GM12878 (cell line): ENCODE results near the gene UACA. TPM values are rescaled to one million over a fixed set of nuclear protein-coding genes. Genes with fewer than 3 reads are reported as not detected.

Experiments
- ATAC-seq: fragments of 200-7000 bp; cut with Tn5 transposase; 3 replicates; pipeline ENCODE4 v1.9.1; 2020; ENCODE audit warnings: mild to moderate bottlenecking, moderate library complexity
- BruUV-seq: library from RNA; stranded (reverse); fragments of 400-500 nt; replicated peaks from 2 replicates; lab custom pipeline; 2021; lab: Mats Ljungman, UMichigan
- CTCF ChIA-PET: fragments of 300-600 bp; sonication (Branson Sonifier 250); formaldehyde crosslinking; extraction: SDS; loops from one replicate; lab custom pipeline; 2021; ENCODE audit warnings: inconsistent platforms; lab: Yijun Ruan, JAX
- POLR2A ChIA-PET: fragments of 350-600 bp; formaldehyde crosslinking; extraction: SDS; loops from one replicate; lab custom pipeline; 2021; ENCODE audit warnings: inconsistent platforms; lab: Charles Lee
- RAD21 ChIA-PET: fragments of 300-600 bp; sonication (Branson Sonifier 250); formaldehyde crosslinking; loops from one replicate; lab custom pipeline; 2023; ENCODE audit warnings: antibody characterized with exemption; ENCODE audit not compliant: unreplicated experiment; lab: Charles Lee
- SMC1A ChIA-PET: fragments of 300-600 bp; sonication (Branson Sonifier 250); formaldehyde crosslinking; loops from one replicate; lab custom pipeline; 2023; ENCODE audit not compliant: unreplicated experiment, uncharacterized antibody; lab: Charles Lee
- DNase-seq: peaks from one replicate; pipeline ENCODE4 v3.0.0-alpha.2; 2011; ENCODE audit warnings: low read depth, low spot score
- FAIRE-seq: peaks from 3 replicates; lab custom pipeline; 2011; peaks lifted over from hg19 to GRCh38; lab: Jason Lieb, UNC
- H2AFZ ChIP-seq: 2 replicates; pipeline ENCODE4 v1.6.0; 2011; ENCODE audit warnings: low read depth, low read length, control low read depth; ENCODE audit not compliant: control insufficient read depth
- H3K27ac ChIP-seq: 2 replicates; pipeline ENCODE4 v1.5.1; 2011; ENCODE audit warnings: control low read depth; ENCODE audit not compliant: control insufficient read depth, insufficient read depth
- H3K27me3 ChIP-seq, 2 experiments: replicated peaks in 1 of 2; 2 replicates each; pipeline versions ENCODE4 v1.6.0 to v1.6.1; 2011; ENCODE audit warnings: low read length in 1 of 2; ENCODE audit not compliant: control insufficient read depth in 2 of 2, insufficient read depth in 2 of 2
- H3K36me3 ChIP-seq, 2 experiments: 2 replicates each; pipeline ENCODE4 v1.5.1; 2011; ENCODE audit warnings: low read length in 1 of 2; ENCODE audit not compliant: control insufficient read depth in 2 of 2, insufficient read depth in 2 of 2
- H3K4me1 ChIP-seq: 2 replicates; pipeline ENCODE4 v1.6.1; 2011; ENCODE audit warnings: mild to moderate bottlenecking, low read length, moderate library complexity, mixed read lengths; ENCODE audit not compliant: control insufficient read depth, insufficient read depth
- H3K4me2 ChIP-seq: 2 replicates; pipeline ENCODE4 v1.6.0; 2011; ENCODE audit warnings: control low read depth; ENCODE audit not compliant: control insufficient read depth, insufficient read depth
- H3K4me3 ChIP-seq: fragments of 200-600 bp; sonication (generic); 2 replicates; pipeline ENCODE4 v1.5.1; 2016
- H3K79me2 ChIP-seq: 2 replicates; pipeline ENCODE4 v1.6.0; 2011; ENCODE audit warnings: low read length; ENCODE audit not compliant: control insufficient read depth, insufficient read depth
- H3K9ac ChIP-seq: 2 replicates; pipeline ENCODE4 v1.8.0; 2011; ENCODE audit warnings: low read length, control low read depth, mixed read lengths; ENCODE audit not compliant: control insufficient read depth, insufficient read depth
- H3K9me3 ChIP-seq: replicated peaks from 3 replicates; pipeline ENCODE4 v1.5.1; 2011; ENCODE audit warnings: mild to moderate bottlenecking, low read length; ENCODE audit not compliant: control insufficient read depth, insufficient read depth
- H4K20me1 ChIP-seq: 2 replicates; pipeline ENCODE4 v1.6.0; 2011; ENCODE audit not compliant: control insufficient read depth, insufficient read depth
- CBX5 ChIP-seq: sonication (generic); IDR thresholded peaks from 2 replicates; pipeline ENCODE4 v1.6.1; 2016; ENCODE audit warnings: low read depth, moderate library complexity, mild to moderate bottlenecking, inconsistent platforms
- KLF5 ChIP-seq: fragments of 450-650 bp; IDR thresholded peaks from 2 replicates; pipeline ENCODE4 v1.6.1; 2014; ENCODE audit warnings: mild to moderate bottlenecking; ENCODE audit not compliant: partially characterized antibody
- MEF2B ChIP-seq: fragments of 450-650 bp; IDR thresholded peaks from 2 replicates; pipeline ENCODE4 v1.6.1; 2018; ENCODE audit warnings: mild to moderate bottlenecking, moderate library complexity; ENCODE audit not compliant: partially characterized antibody, poor library complexity, severe bottlenecking
- MYB ChIP-seq: fragments of 150-350 bp; IDR thresholded peaks from 2 replicates; pipeline ENCODE4 v1.6.1; 2014; ENCODE audit warnings: mild to moderate bottlenecking, low read depth, low read length, borderline replicate concordance
- POLR2AphosphoS2 ChIP-seq: IDR thresholded peaks from 2 replicates; pipeline ENCODE4 v1.6.1; 2011; ENCODE audit warnings: low read depth, mild to moderate bottlenecking, low read length, improper control_type of control experiment, moderate library complexity
- RAD51 ChIP-seq: fragments of 450-650 bp; IDR thresholded peaks from 2 replicates; pipeline ENCODE4 v1.6.1; 2016; ENCODE audit warnings: moderate library complexity, mild to moderate bottlenecking, inconsistent platforms
- RBBP5 ChIP-seq: fragments of 200-600 bp; sonication (generic); conservative IDR thresholded peaks from 2 replicates; pipeline ENCODE4 v1.6.1; 2016
- RFX5 ChIP-seq: IDR thresholded peaks from 2 replicates; pipeline ENCODE4 v1.6.1; 2011; ENCODE audit warnings: low read depth, low read length, improper control_type of control experiment
- ZBTB40 ChIP-seq: fragments of 450-650 bp; IDR thresholded peaks from 2 replicates; pipeline ENCODE4 v1.6.1; 2016; ENCODE audit warnings: mild to moderate bottlenecking, moderate library complexity, borderline replicate concordance
- ZNF207 ChIP-seq: fragments of 450-650 bp; IDR thresholded peaks from 2 replicates; pipeline ENCODE4 v1.6.1; 2014; ENCODE audit warnings: antibody characterized with exemption, mild to moderate bottlenecking, borderline replicate concordance
- WGBS: methylation state at CpG from one replicate; pipeline ENCODE4 v1.1.6; 2016; ENCODE audit warnings: low lambda C conversion rate; ENCODE audit not compliant: insufficient replicate concordance, insufficient coverage; ENCODE audit errors: missing lambda C conversion rate; 5-methylcytosine and 5-hydroxymethylcytosine counted together
- in situ Hi-C: fragments of 300-500 bp; cut with MboI; formaldehyde crosslinking; loops from 9 replicates; pipeline ENCODE4 v1.14.3; 2018; ENCODE audit warnings: mixed read lengths
- intact Hi-C: fragments of 100-400 bp; cut with micrococcal nuclease; formaldehyde crosslinking; loops from one replicate; pipeline ENCODE4 v1.14.2; 2022; ENCODE audit not compliant: unreplicated experiment
- polyA plus RNA-seq, 11 experiments: library from polyadenylated mRNA; depleted of rRNA in 4 of 11; unstranded in 6 of 11; stranded (reverse) in 5 of 11; fragments of >200 nt; fragmentation: Nextera tagmentation in 4 of 11; fragmentation: Illumina TruSeq in 1 of 11; extraction: Ambion mirVana in 4 of 11; extraction: Trizol in 1 of 11; gene quantifications; 1 replicate in 1 of 11; 2 replicates in 10 of 11; pipeline versions ENCODE4 v1.2.1 to v1.2.3, GENCODE V29; 2011 to 2016; ENCODE audit warnings: inconsistent platforms in 2 of 11, missing spikeins in 2 of 11, low read depth in 1 of 11
- total RNA-seq, 4 experiments: library from RNA; depleted of rRNA in 3 of 4; stranded (reverse); fragments of >200 nt in 3 of 4; fragmentation: Illumina TruSeq in 1 of 4; extraction: Trizol in 1 of 4; gene quantifications; 2 replicates each; pipeline versions ENCODE4 v1.2.1 to v1.2.3, GENCODE V29; 2013 to 2021

The UACA gene
- total and polyA plus RNA-seq, 10 of the 15 experiments (the other 5 are each of a cell fraction or from before 2014, with no cell fraction given), result 0.30 to 4.0 (median 2.0) TPM

GRCh38 chr15:70761046-70761445, 2.3 kb downstream of the UACA start:
- no peaks in the 10 kb centered on the region for H3K4me1 ChIP-seq
- peaks cover 0 to 5% of the 10 kb centered on the region in 2 experiments; a peak in 2 of 4 replicates for H3K27me3 ChIP-seq
- RAD21 ChIA-PET, result no interaction called here
- POLR2A ChIA-PET, result no interaction called here
- SMC1A ChIA-PET, result interaction anchor here (1.1 kb wide), 1 partner anchor 17 kb away, joined by 3 read pairs; no protein-coding TSS in a partner anchor
- intact Hi-C loops, result no loop called here
- BruUV-seq, result no TSS peak
- FAIRE-seq, result no peak
- no peak overlapping the region for H3K9ac ChIP-seq
- H3K9me3 ChIP-seq, result no peaks in the 10 kb centered on the region
- H2AFZ ChIP-seq, result no peak overlapping the region
- TF ChIP-seq ZNF207 (no peak), RAD51 (no peak), RBBP5 (no peak), ZBTB40 (no peak), MEF2B (no peak), KLF5 (no peak), RFX5 (no peak), MYB (no peak), POLR2AphosphoS2 (no peak), CBX5 (no peak)
- TF ChIP-seq, all 136 proteins: peak for 0
- Histone ChIP-seq H3K4me2 (no peak overlapping the region), H3K36me3 (no peaks in the 10 kb centered on the region), H3K79me2 (no peaks in the 10 kb centered on the region), H3K4me3 (no peak overlapping the region), H4K20me1 (no peaks in the 10 kb centered on the region), H3K27ac (no peak overlapping the region)
- WGBS, result 73% methylated on average over 2 of the region's 2 CpGs
- ATAC-seq (no peak), DNase-seq (no peak)
- in situ Hi-C loops, result no loop called here
- CTCF ChIA-PET, result no interaction called here
